ENCODE results near the gene FGF23. TPM values are rescaled to one million over a fixed set of nuclear protein-coding genes. Genes with fewer than 3 reads are reported as not detected.

FGF23 gene
- total RNA-seq = not detected
- not detected for polyA plus RNA-seq
- long read RNA-seq, donor 1 = 0 reads
- long read RNA-seq, donor 2 = 0 reads

DNA sequence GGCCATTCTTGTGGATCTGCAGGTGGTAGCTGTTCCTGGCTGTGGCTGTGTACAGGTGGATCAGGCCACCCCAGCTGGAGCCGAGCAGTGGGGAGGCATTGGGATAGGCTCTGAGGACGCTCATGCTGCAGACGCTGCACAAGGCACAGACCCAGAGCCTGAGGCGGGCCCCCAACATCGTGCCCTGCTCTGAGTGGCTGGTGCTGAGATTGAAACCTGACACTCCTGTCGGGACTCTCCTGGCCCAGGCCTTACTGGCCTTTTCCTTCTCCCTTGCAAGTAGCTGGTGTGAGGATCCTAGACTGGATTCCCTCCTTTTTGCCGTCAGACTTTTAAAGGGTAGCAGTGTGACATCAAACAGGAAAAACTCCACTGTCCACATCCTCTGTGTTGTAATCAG lies at the start of gene FGF23:
FGF23 (minus strand) TSS at position 308 of the 400 bp plus-strand sequence; CDS start at position 178, 130 bp downstream.
- DNase-seq (no peak), ATAC-seq (no peak)
- H3K27me3 ChIP-seq (ENCODE audit: insufficient read depth in 3 of 3, low read length in 2 of 3) = peaks cover 0 to 2% (median 0%) of the 10 kb centered on the region in 3 donors

DNA sequence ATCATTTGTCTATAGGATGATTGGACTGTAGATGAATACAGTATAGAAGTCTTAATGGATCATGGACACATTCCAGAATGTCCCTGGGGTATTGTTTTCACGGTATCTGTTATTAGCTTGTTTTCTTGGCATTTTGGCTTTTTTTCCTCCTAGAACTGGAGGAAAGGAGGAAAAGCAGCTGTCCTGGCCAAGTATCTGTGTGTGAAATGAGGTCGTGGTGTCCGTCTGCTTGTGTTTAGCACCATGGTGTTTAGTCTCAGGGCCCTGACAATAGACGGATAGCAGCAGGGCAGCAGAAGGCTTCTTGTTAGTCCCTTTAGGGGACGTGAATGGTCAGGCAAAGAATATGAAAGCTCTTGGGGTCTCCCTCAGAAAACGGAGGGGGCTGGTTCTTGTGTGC lies 44.9 kb upstream of the FGF23 start:
- no peak overlapping the region for H3K4me3 ChIP-seq
- DNase-seq (no peak), ATAC-seq (no peak)
- H3K27me3 ChIP-seq (ENCODE audit: insufficient read depth in 3 of 3, low read length in 2 of 3) = no peaks in the 10 kb centered on the region
- intact Hi-C loops (cut with DNase I) = loop anchor here in 1 of 2 donors (5.0 kb wide), 2 partner anchors 103 to 117 kb away; no protein-coding TSS in a partner anchor
- H3K27ac ChIP-seq = no peak overlapping the region
- TF ChIP-seq, protein P1, sequence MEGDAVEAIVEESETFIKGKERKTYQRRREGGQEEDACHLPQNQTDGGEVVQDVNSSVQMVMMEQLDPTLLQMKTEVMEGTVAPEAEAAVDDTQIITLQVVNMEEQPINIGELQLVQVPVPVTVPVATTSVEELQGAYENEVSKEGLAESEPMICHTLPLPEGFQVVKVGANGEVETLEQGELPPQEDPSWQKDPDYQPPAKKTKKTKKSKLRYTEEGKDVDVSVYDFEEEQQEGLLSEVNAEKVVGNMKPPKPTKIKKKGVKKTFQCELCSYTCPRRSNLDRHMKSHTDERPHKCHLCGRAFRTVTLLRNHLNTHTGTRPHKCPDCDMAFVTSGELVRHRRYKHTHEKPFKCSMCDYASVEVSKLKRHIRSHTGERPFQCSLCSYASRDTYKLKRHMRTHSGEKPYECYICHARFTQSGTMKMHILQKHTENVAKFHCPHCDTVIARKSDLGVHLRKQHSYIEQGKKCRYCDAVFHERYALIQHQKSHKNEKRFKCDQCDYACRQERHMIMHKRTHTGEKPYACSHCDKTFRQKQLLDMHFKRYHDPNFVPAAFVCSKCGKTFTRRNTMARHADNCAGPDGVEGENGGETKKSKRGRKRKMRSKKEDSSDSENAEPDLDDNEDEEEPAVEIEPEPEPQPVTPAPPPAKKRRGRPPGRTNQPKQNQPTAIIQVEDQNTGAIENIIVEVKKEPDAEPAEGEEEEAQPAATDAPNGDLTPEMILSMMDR (IDR thresholded peaks at IDR 0.05) = no peak
- no peaks in the 10 kb centered on the region for H3K36me3 ChIP-seq (ENCODE audit: insufficient read depth in 1 of 2, low read depth in 1 of 2)
- whole genome bisulfite sequencing, 3 donors = 32 to 38% (median 36%) methylated on average over 6 of the region's 6 CpGs
- no peaks in the 10 kb centered on the region for H3K9me3 ChIP-seq
- no peaks in the 10 kb centered on the region for H3K4me1 ChIP-seq

More for the DNA sequence above, at the start of gene FGF23:
- Histone ChIP-seq H3K4me1 (no peaks in the 10 kb centered on the region), H3K27ac (no peak within 1 kb of the TSS), H3K4me3 (no peak within 1 kb of the TSS), H3K9me3 (no peaks in the 10 kb centered on the region), H3K36me3 (ENCODE audit: insufficient read depth in 1 of 2, low read depth in 1 of 2) (no peaks in the 10 kb centered on the region)
- intact Hi-C loops (cut with DNase I) = no loop called here
- WGBS, 3 donors = 2 to 7% (median 6%) methylated on average over 7 of the region's 7 CpGs
- TF ChIP-seq, protein P1 (IDR thresholded peaks at IDR 0.05) = no peak

DNA sequence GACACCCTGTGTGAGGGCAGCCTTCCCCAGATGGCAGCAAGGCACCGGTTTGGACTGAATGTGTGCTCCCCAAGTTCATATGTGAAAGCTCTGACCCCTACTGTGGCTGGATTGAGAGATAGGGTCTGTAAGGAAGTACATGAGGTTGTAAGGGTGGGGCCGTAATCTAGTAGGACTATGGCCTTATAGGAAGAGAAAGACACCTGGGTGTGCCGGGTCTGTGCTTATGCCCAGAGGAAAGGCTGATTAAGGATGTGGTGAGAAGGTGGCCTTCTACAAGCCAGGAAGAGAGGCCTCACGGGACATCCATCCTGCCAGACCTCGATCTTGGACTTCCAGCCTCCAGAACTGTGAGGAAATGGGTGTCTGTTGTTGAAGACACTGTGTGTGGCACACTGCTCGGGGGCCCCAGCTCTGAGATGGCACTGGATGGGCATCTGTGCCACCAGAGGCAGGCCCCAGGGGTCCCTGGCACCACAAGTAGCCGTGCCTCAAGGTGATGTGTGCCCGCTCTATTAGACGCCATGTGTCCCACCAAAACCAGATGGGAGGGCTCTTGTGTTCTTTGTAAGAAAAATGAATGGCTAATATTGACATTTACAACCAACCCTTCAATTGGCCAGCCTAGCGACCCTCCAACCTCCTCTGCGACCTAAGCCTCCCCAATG lies 44.1 kb upstream of the FGF23 start:
- Histone ChIP-seq H3K9me3 (no peaks in the 10 kb centered on the region), H3K27me3 (ENCODE audit: insufficient read depth in 3 of 3, low read length in 2 of 3) (peaks cover 0 to 2% (median 0%) of the 10 kb centered on the region in 3 donors), H3K36me3 (ENCODE audit: insufficient read depth in 1 of 2, low read depth in 1 of 2) (no peaks in the 10 kb centered on the region), H3K27ac (no peak overlapping the region), H3K4me3 (no peak overlapping the region), H3K4me1 (no peaks in the 10 kb centered on the region)
- intact Hi-C loops (cut with DNase I) = loop anchor here in 1 of 2 donors (5.0 kb wide), 2 partner anchors 104 to 116 kb away; no protein-coding TSS in a partner anchor
- ATAC-seq (no peak), DNase-seq (no peak)
- TF ChIP-seq, protein P1 (IDR thresholded peaks at IDR 0.05) = no peak
- WGBS, 3 donors = 86 to 88% (median 87%) methylated on average over 11 of the region's 11 CpGs

DNA sequence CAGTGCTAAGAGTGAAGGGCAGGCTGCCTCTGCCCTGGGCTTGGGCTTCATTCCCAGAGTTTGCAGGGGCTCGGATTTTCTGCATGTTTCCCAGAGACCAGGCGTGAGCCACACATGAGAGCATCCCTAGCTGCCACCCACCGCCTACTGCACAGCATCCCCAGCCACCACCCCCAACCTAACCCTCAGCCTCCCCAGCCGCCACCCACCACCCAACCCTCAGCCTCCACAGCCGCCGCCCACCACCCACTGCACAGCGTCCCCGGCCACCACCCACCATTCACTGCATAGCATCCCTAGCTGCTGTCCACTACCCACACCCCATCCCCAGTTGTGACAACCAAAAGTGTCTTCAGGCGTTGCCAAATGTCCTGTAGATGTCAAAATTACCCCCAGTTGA lies 43.5 kb upstream of the FGF23 start:
- Histone ChIP-seq H3K27me3 (ENCODE audit: insufficient read depth in 3 of 3, low read length in 2 of 3) (peaks cover 0 to 5% (median 2%) of the 10 kb centered on the region in 3 donors), H3K4me3 (no peak overlapping the region), H3K36me3 (ENCODE audit: insufficient read depth in 1 of 2, low read depth in 1 of 2) (no peaks in the 10 kb centered on the region), H3K27ac (no peak overlapping the region), H3K4me1 (no peaks in the 10 kb centered on the region), H3K9me3 (no peaks in the 10 kb centered on the region)
- ATAC-seq (no peak), DNase-seq (no peak)
- WGBS, 3 donors = 94 to 99% (median 95%) methylated on average over 9 of the region's 9 CpGs
- intact Hi-C loops (cut with DNase I) = loop anchor here in 1 of 2 donors (5.0 kb wide), 2 partner anchors 104 to 116 kb away; no protein-coding TSS in a partner anchor
- TF ChIP-seq, protein P1 (IDR thresholded peaks at IDR 0.05) = no peak

All from psoas muscle (tissue), 8 donors.